SU-DHL-6 (cell line): ENCODE results near the gene PNP.
"Not testable (repeated sequence)": the region's sequence is repeated elsewhere in the genome, so short reads cannot be mapped to it uniquely, and the experiment has no call there.

Experiments used
- EZH2phosphoT487 ChIP-seq: fragments of 200-600 bp; sonication (generic), shearing (Covaris generic); conservative IDR thresholded peaks from 2 replicates; pipeline ENCODE4 v1.6.1; 2018; ENCODE audit warnings: mild to moderate bottlenecking, antibody characterized with exemption, low read length, moderate library complexity, mixed read lengths
- TF ChIP-seq, protein P1 (sequence below): fragments of 200-600 bp; sonication (generic); IDR thresholded peaks from one replicate; pipeline ENCODE4 v1.5.1; 2017; ENCODE audit warnings: antibody characterized with exemption, mild to moderate bottlenecking, low read length, moderate library complexity; ENCODE audit not compliant: insufficient read depth, poor library complexity, severe bottlenecking

DNA sequence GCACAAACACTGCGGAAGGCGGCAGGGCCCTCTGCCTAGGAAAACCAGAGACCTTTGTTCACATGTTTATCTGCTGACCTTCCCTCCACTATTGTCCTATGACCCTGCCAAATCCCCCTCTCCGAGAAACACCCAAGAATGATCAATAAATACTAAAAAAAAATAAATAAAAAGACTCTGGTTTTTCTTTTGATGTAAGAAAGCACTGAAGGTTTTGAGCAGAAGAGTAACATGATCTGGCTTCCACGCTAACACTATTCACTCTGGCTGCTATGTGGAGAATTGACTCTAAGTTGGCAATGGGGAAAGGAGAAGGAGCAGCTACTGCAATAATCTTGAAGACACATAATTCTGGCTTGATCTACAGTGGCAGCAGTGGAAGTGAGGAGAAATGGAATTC lies 25.6 kb upstream of the PNP start:
- TF ChIP-seq, protein P1, sequence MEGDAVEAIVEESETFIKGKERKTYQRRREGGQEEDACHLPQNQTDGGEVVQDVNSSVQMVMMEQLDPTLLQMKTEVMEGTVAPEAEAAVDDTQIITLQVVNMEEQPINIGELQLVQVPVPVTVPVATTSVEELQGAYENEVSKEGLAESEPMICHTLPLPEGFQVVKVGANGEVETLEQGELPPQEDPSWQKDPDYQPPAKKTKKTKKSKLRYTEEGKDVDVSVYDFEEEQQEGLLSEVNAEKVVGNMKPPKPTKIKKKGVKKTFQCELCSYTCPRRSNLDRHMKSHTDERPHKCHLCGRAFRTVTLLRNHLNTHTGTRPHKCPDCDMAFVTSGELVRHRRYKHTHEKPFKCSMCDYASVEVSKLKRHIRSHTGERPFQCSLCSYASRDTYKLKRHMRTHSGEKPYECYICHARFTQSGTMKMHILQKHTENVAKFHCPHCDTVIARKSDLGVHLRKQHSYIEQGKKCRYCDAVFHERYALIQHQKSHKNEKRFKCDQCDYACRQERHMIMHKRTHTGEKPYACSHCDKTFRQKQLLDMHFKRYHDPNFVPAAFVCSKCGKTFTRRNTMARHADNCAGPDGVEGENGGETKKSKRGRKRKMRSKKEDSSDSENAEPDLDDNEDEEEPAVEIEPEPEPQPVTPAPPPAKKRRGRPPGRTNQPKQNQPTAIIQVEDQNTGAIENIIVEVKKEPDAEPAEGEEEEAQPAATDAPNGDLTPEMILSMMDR = not testable (repeated sequence)
- TF ChIP-seq EZH2phosphoT487 = not testable (repeated sequence)
